ENCODE data around the gene BAIAP3. TPM values are rescaled to one million over a fixed set of nuclear protein-coding genes. Genes with fewer than 3 reads are reported as not detected.
"Not testable (repeated sequence)": the region's sequence is repeated elsewhere in the genome, so short reads cannot be mapped to it uniquely, and the experiment has no call there.

The BAIAP3 gene
- total RNA-seq, 1 experiment from 2014 or later, result 6.8 TPM

GRCh38 chr16:1328961-1329360 lies 4.5 kb upstream of the BAIAP3 start:
- not testable (repeated sequence) for H3K4me1 ChIP-seq (ENCODE audit: insufficient read depth, low read length); H2AK5ac ChIP-seq (ENCODE audit: insufficient read length, low read length); H3K27ac Mint-ChIP-seq; H3K79me1 ChIP-seq (ENCODE audit: insufficient read depth, low read depth, low read length, poor library complexity, severe bottlenecking); H3K23ac ChIP-seq (ENCODE audit: insufficient read length, low read depth, low read length); H2BK15ac ChIP-seq (ENCODE audit: low read depth, low read length); H3K27me3 ChIP-seq (ENCODE audit: insufficient read depth, low read length); H3K9me3 Mint-ChIP-seq; H3K79me2 ChIP-seq (ENCODE audit: insufficient read depth, low read length); H3K9me3 ChIP-seq (ENCODE audit: control insufficient read depth, low read depth, low read length); H2BK12ac ChIP-seq (ENCODE audit: insufficient read length, low read depth, low read length); H3K56ac ChIP-seq (ENCODE audit: insufficient read length, low read depth, low read length); H3K4ac ChIP-seq (ENCODE audit: low read depth, low read length); H4K8ac ChIP-seq (replicated peaks; ENCODE audit: insufficient read length, low read depth, low read length); H2BK120ac ChIP-seq (ENCODE audit: low read depth, low read length, poor library complexity, severe bottlenecking); H4K20me1 ChIP-seq (ENCODE audit: control insufficient read depth, insufficient read depth, insufficient read length); H2AFZ ChIP-seq (ENCODE audit: low read length); H3K4me2 ChIP-seq (ENCODE audit: insufficient read depth, insufficient read length, low read length); H3T11ph ChIP-seq (ENCODE audit: low read length); H2BK5ac ChIP-seq (ENCODE audit: insufficient read length, low read length); H3K18ac ChIP-seq (ENCODE audit: insufficient read length, low read depth, low read length); H3K9ac ChIP-seq (ENCODE audit: extremely low read depth, insufficient read length, low read length); H3K14ac ChIP-seq (ENCODE audit: insufficient read depth, low read length); H3K27ac ChIP-seq (ENCODE audit: insufficient read length, low read depth, low read length); H2BK20ac ChIP-seq (ENCODE audit: low read depth, low read length, poor library complexity, severe bottlenecking); DNase-seq; H4K91ac ChIP-seq (ENCODE audit: insufficient read length, low read depth, low read length); H3K4me3 Mint-ChIP-seq; H4K5ac ChIP-seq (ENCODE audit: insufficient read length, low read depth, low read length)
- Mint-ChIP-seq H3K4me1 (peaks cover 12 to 20% of the 10 kb centered on the region in 2 experiments), H3K36me3 (ENCODE audit: insufficient read depth in 1 of 3, low read depth in 3 of 3) (peaks cover 0 to 16% (median 11%) of the 10 kb centered on the region in 3 experiments; a peak in 6 of 7 replicates), H3K27me3 (ENCODE audit: low read depth) (peaks cover 11% of the 10 kb centered on the region)
- WGBS (ENCODE audit: extremely low coverage, insufficient read length, low lambda C conversion rate), result 100% methylated on average over 2 of the region's 10 CpGs
- peaks cover 16% of the 10 kb centered on the region for H3K23me2 ChIP-seq (ENCODE audit: insufficient read length, low read depth, low read length, poor library complexity, severe bottlenecking)

Data from H9 (cell line).